ENCODE measurements around the gene SGK1. TPM values are rescaled to one million over a fixed set of nuclear protein-coding genes. Genes with fewer than 3 reads are reported as not detected.

SGK1 gene
- total RNA-seq, 1 experiment from 2014 or later: 42.6 TPM

- H3K27ac Mint-ChIP-seq (ENCODE audit: unreplicated experiment): no peak overlapping the region
- peaks cover 8% of the 10 kb centered on the region; the same call in 1 of the 2 replicates for H3K4me1 ChIP-seq
- CTCF ChIA-PET: no interaction called here
- intact Hi-C loops (cut with micrococcal nuclease; ENCODE audit: unreplicated experiment): no loop called here
- H3K9me3 Mint-ChIP-seq (ENCODE audit: unreplicated experiment): no peaks in the 10 kb centered on the region
- H3K36me3 ChIP-seq (ENCODE audit: control insufficient read depth, insufficient read depth, low read length): no peaks in the 10 kb centered on the region
- H3K27me3 ChIP-seq (replicated peaks; ENCODE audit: control insufficient read depth, insufficient read depth, low read length): no peaks in the 10 kb centered on the region
- no peaks in the 10 kb centered on the region for H3K9me3 ChIP-seq
- no peak overlapping the region for H3K4me3 ChIP-seq (ENCODE audit: low read depth, low read length)
- no peak for TF ChIP-seq CTCF (IDR thresholded peaks at IDR 0.05; ENCODE audit: insufficient read depth in 1 of 2, low read depth in 1 of 2, low read length in 1 of 2, severe bottlenecking in 1 of 2, unreplicated experiment in 1 of 2)
- peaks cover 6% of the 10 kb centered on the region for H3K4me1 Mint-ChIP-seq (ENCODE audit: low read depth, unreplicated experiment)
- DNase-seq: no peak
- no peak overlapping the region for H3K4me3 Mint-ChIP-seq (ENCODE audit: unreplicated experiment)
- POLR2A ChIA-PET: no interaction called here
- no peaks in the 10 kb centered on the region for H3K36me3 Mint-ChIP-seq (ENCODE audit: insufficient read depth, unreplicated experiment)
- BruUV-seq (replicated peaks): no TSS peak
- no peaks in the 10 kb centered on the region for H3K27me3 Mint-ChIP-seq (ENCODE audit: insufficient read depth, unreplicated experiment)
These were observed 45.5 kb downstream of the SGK1 start for GRCh38 chr6:134272374-134272773.

GRCh38 chr6:134267917-134268361, 50.0 kb downstream of the SGK1 start:
- Mint-ChIP-seq H3K4me1 (ENCODE audit: low read depth, unreplicated experiment) (peaks cover 6% of the 10 kb centered on the region), H3K27me3 (ENCODE audit: insufficient read depth, unreplicated experiment) (no peaks in the 10 kb centered on the region), H3K36me3 (ENCODE audit: insufficient read depth, unreplicated experiment) (no peaks in the 10 kb centered on the region), H3K27ac (ENCODE audit: unreplicated experiment) (peak overlapping the region; percentile 83), H3K4me3 (ENCODE audit: unreplicated experiment) (no peak overlapping the region), H3K9me3 (ENCODE audit: unreplicated experiment) (no peaks in the 10 kb centered on the region)
- no peak for TF ChIP-seq CTCF (IDR thresholded peaks at IDR 0.05; ENCODE audit: insufficient read depth in 1 of 2, low read depth in 1 of 2, low read length in 1 of 2, severe bottlenecking in 1 of 2, unreplicated experiment in 1 of 2)
- no peaks in the 10 kb centered on the region for H3K27me3 ChIP-seq (replicated peaks; ENCODE audit: control insufficient read depth, insufficient read depth, low read length)
- peaks cover 10% of the 10 kb centered on the region; the same call in 1 of the 2 replicates for H3K4me1 ChIP-seq
- CTCF ChIA-PET: no interaction called here
- BruUV-seq (replicated peaks): no TSS peak
- no peak overlapping the region for H3K4me3 ChIP-seq (ENCODE audit: low read depth, low read length)
- POLR2A ChIA-PET: no interaction called here
- H3K9me3 ChIP-seq: no peaks in the 10 kb centered on the region
- peak; percentile 62 to 79 for DNase-seq
- intact Hi-C loops (cut with micrococcal nuclease; ENCODE audit: unreplicated experiment): loop anchor here (1.0 kb wide), 1 partner anchor 90 kb away; no protein-coding TSS in a partner anchor
- H3K36me3 ChIP-seq (ENCODE audit: control insufficient read depth, insufficient read depth, low read length): no peaks in the 10 kb centered on the region

- no peak for TF ChIP-seq CTCF (IDR thresholded peaks at IDR 0.05; ENCODE audit: insufficient read depth in 1 of 2, low read depth in 1 of 2, low read length in 1 of 2, severe bottlenecking in 1 of 2, unreplicated experiment in 1 of 2)
- H3K36me3 Mint-ChIP-seq (ENCODE audit: insufficient read depth, unreplicated experiment): no peaks in the 10 kb centered on the region
- H3K9me3 Mint-ChIP-seq (ENCODE audit: unreplicated experiment): no peaks in the 10 kb centered on the region
- no peak overlapping the region for H3K4me3 ChIP-seq (ENCODE audit: low read depth, low read length)
- no peaks in the 10 kb centered on the region for H3K27me3 Mint-ChIP-seq (ENCODE audit: insufficient read depth, unreplicated experiment)
- DNase-seq: no peak
- BruUV-seq (replicated peaks): no TSS peak
- no peak overlapping the region for H3K4me3 Mint-ChIP-seq (ENCODE audit: unreplicated experiment)
- ChIA-PET POLR2A (no interaction called here), CTCF (interaction anchor here (0.8 kb wide), 1 partner anchor 32 kb away, joined by 4 read pairs; no protein-coding TSS in a partner anchor)
- H3K4me1 ChIP-seq: peaks cover 10% of the 10 kb centered on the region; the same call in 1 of the 2 replicates
- H3K36me3 ChIP-seq (ENCODE audit: control insufficient read depth, insufficient read depth, low read length): no peaks in the 10 kb centered on the region
- H3K27me3 ChIP-seq (replicated peaks; ENCODE audit: control insufficient read depth, insufficient read depth, low read length): no peaks in the 10 kb centered on the region
- H3K9me3 ChIP-seq: no peaks in the 10 kb centered on the region
- intact Hi-C loops (cut with micrococcal nuclease; ENCODE audit: unreplicated experiment): no loop called here
- peaks cover 6% of the 10 kb centered on the region for H3K4me1 Mint-ChIP-seq (ENCODE audit: low read depth, unreplicated experiment)
- H3K27ac Mint-ChIP-seq (ENCODE audit: unreplicated experiment): no peak overlapping the region
These were observed 51.1 kb downstream of the SGK1 start for GRCh38 chr6:134266776-134267175.

Measured in Caco-2 (cell line).